K562 treated with DMSO at 1 percent for 24 hours (cell line): ENCODE results near the gene SF3B2. TPM values are rescaled to one million over a fixed set of nuclear protein-coding genes. Genes with fewer than 3 reads are reported as not detected.

Experiments
- total RNA-seq: library from RNA; unstranded; fragments of 300-600 nt; gene quantifications from 2 replicates; pipeline ENCODE4 v1.2.3, GENCODE V29; 2022; ENCODE audit warnings: low read depth; ENCODE audit not compliant: insufficient read depth

The SF3B2 gene
- 271 and 300 TPM in 2 replicates for total RNA-seq

GRCh38 chr11:66051766-66052663, at the start of gene SF3B2:
SF3B2 (plus strand) TSS chr11:66052364; CDS start chr11:66052385, 21 bp downstream.

GRCh38 chr11:66011785-66012303, 40.3 kb upstream of the SF3B2 start, which contains the start of gene CST6:
CST6 (plus strand) TSS chr11:66012008; CDS start chr11:66012045, 37 bp downstream.

GRCh38 chr11:66026017-66026529, 26.1 kb upstream of the SF3B2 start, which contains the start of gene CATSPER1:
CATSPER1 (minus strand) TSS chr11:66026479; CDS start chr11:66026379, 100 bp downstream.

GRCh38 chr11:66048547-66049323, 3.4 kb upstream of the SF3B2 start, which contains the start of gene GAL3ST3:
GAL3ST3 (minus strand) TSS chr11:66049161; CDS start chr11:66045415, 3,746 bp downstream.

GRCh38 chr11:66069715-66070603, 17.8 kb downstream of the SF3B2 start, which contains the start of gene PACS1:
PACS1 (plus strand) TSS chr11:66070272; CDS start chr11:66070487, 215 bp downstream.

Other genes starting within 250 kb of the SF3B2 start
- gene SNX32, start 218.4 kb upstream of the SF3B2 start, total RNA-seq, result not detected in 2 replicates
- 749 and 768 TPM in 2 replicates for gene CFL1, start 194.2 kb upstream of the SF3B2 start, total RNA-seq
- gene MUS81, start 191.9 kb upstream of the SF3B2 start, total RNA-seq, result 72.4 and 88.2 TPM in 2 replicates
- gene EFEMP2, start 179.6 kb upstream of the SF3B2 start, total RNA-seq, result 0.50 and 1.1 TPM in 2 replicates
- gene CTSW, start 172.5 kb upstream of the SF3B2 start, total RNA-seq, result not detected in 2 replicates
- 68.1 and 94.2 TPM in 2 replicates for gene FIBP, start 163.9 kb upstream of the SF3B2 start, total RNA-seq
- gene CCDC85B, start 161.7 kb upstream of the SF3B2 start, total RNA-seq, result 76.5 and 77.6 TPM in 2 replicates
- 5.8 and 9.9 TPM in 2 replicates for gene FOSL1, start 152.0 kb upstream of the SF3B2 start, total RNA-seq
- gene C11orf68, start 133.3 kb upstream of the SF3B2 start, total RNA-seq, result 62.0 and 63.2 TPM in 2 replicates
- gene DRAP1, start 132.9 kb upstream of the SF3B2 start, total RNA-seq, result 163 and 177 TPM in 2 replicates
- gene TSGA10IP, start 106.9 kb upstream of the SF3B2 start, total RNA-seq, result not detected in 2 replicates
- gene SART1, start 90.6 kb upstream of the SF3B2 start, total RNA-seq, result 78.9 and 80.3 TPM in 2 replicates
- gene EIF1AD, start 50.2 kb upstream of the SF3B2 start, total RNA-seq, result 37.4 and 39.1 TPM in 2 replicates
- 187 and 191 TPM in 2 replicates for gene BANF1, start 49.9 kb upstream of the SF3B2 start, total RNA-seq
- not detected in 2 replicates for gene CST6, start 40.4 kb upstream of the SF3B2 start, total RNA-seq
- 0.23 and 0.30 TPM in 2 replicates for gene CATSPER1, start 25.9 kb upstream of the SF3B2 start, total RNA-seq
- gene GAL3ST3, start 3.2 kb upstream of the SF3B2 start, total RNA-seq, result not detected in 2 replicates
- gene PACS1, start 17.9 kb downstream of the SF3B2 start, total RNA-seq, result 35.1 and 39.1 TPM in 2 replicates
- 45.0 and 46.3 TPM in 2 replicates for gene KLC2, start 205.3 kb downstream of the SF3B2 start, total RNA-seq
- 194 and 197 TPM in 2 replicates for gene RAB1B, start 216.3 kb downstream of the SF3B2 start, total RNA-seq
- 1.1 TPM in 1 of 2 replicates, not detected in the other for gene CNIH2, start 225.8 kb downstream of the SF3B2 start, total RNA-seq
- 132 and 143 TPM in 2 replicates for gene YIF1A, start 236.8 kb downstream of the SF3B2 start, total RNA-seq
- gene TMEM151A, start 239.5 kb downstream of the SF3B2 start, total RNA-seq, result not detected in 2 replicates